Measurements from ENCODE around the gene TTLL4.
"Not testable (repeated sequence)": the region's sequence is repeated elsewhere in the genome, so short reads cannot be mapped to it uniquely, and the experiment has no call there.

DNA sequence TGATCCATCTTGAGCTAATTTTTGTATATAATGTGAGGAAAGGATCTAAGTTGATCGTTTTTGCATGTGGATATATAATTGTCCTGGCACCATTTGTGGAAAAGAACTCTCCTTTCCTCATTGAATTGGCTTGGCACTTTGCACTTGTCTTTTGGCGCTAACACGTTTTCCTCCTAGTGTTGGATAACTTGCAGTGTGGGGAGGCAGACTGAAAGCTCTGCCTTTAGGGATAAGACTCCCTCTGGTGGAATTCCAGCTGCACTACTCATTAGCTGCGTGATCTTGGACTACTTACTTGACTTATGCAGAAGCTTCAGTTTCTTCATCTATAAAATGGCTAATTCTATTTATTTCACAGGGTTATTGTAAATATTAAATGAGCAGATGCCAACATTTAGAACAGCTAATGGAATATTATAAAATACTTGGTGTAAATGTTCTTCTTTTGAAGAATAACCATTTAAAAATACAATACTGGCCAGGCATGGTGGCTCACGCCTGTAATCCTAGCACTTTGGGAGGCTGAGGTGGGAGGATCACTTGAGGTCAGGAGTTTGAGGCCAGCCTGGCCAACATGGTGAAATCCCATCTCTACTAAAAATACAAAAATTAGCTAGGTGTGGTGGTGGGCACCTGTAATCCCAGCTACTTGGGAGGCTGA lies 23.1 kb upstream of the TTLL4 start:
- TF ChIP-seq, protein P1, sequence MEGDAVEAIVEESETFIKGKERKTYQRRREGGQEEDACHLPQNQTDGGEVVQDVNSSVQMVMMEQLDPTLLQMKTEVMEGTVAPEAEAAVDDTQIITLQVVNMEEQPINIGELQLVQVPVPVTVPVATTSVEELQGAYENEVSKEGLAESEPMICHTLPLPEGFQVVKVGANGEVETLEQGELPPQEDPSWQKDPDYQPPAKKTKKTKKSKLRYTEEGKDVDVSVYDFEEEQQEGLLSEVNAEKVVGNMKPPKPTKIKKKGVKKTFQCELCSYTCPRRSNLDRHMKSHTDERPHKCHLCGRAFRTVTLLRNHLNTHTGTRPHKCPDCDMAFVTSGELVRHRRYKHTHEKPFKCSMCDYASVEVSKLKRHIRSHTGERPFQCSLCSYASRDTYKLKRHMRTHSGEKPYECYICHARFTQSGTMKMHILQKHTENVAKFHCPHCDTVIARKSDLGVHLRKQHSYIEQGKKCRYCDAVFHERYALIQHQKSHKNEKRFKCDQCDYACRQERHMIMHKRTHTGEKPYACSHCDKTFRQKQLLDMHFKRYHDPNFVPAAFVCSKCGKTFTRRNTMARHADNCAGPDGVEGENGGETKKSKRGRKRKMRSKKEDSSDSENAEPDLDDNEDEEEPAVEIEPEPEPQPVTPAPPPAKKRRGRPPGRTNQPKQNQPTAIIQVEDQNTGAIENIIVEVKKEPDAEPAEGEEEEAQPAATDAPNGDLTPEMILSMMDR (IDR thresholded peaks at IDR 0.05; ENCODE audit: low read depth, low read length): peak; percentile 23; the same call in 1 of the 2 replicates
- TF ChIP-seq EZH2phosphoT487 (IDR thresholded peaks at IDR 0.05; ENCODE audit: low read depth): not testable (repeated sequence)
